ENCODE data around the gene C4orf54.

The C4orf54 gene

DNA sequence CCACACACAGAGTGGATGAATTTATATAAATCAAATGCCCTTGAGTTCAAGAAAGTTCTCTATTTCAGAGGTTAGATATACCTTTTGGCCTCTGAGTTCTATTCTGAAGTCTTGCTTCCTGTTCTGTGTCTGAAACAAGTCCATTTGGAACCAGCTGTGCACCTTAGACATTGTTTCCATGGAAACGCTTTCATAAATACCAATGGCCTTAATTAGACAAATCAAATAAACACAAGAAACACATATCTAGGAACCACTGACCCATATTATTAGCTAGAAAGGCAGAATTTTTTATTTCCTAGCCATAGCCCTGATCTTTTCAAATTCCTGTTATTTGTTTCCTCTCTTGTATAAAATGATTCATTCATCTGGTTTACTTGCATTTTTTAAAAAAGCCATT lies 8.4 kb upstream of the C4orf54 start:
- Mint-ChIP-seq H3K9me3 (peaks cover 7% of the 10 kb centered on the region), H3K27ac (no peak overlapping the region), H3K4me1 (ENCODE audit: low read depth) (no peaks in the 10 kb centered on the region), H3K27me3 (no peaks in the 10 kb centered on the region), H3K36me3 (ENCODE audit: low read depth) (no peaks in the 10 kb centered on the region), H3K4me3 (no peak overlapping the region)
- intact Hi-C loops (cut with micrococcal nuclease) = no loop called here

DNA sequence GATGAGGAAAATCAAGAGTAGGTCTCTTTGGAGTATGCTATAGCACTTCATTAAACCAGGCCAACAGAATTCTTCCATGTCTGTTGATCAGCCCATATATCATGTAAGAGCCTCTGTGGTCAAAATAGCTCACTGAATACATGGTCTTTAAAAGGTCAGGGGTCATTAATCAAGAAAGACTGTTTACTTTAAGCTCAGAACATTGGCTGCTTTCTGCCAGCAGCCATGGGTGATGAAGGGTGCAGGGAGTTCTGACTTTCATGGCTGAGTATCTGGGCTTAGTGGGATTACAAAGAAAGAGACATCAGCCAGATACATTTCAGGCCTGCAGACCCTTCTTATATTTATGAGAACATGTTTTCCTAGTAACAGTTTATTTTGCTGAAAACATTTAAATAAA lies 7.1 kb upstream of the C4orf54 start:
- intact Hi-C loops (cut with micrococcal nuclease) = no loop called here
- peaks cover 7% of the 10 kb centered on the region for H3K9me3 Mint-ChIP-seq

DNA sequence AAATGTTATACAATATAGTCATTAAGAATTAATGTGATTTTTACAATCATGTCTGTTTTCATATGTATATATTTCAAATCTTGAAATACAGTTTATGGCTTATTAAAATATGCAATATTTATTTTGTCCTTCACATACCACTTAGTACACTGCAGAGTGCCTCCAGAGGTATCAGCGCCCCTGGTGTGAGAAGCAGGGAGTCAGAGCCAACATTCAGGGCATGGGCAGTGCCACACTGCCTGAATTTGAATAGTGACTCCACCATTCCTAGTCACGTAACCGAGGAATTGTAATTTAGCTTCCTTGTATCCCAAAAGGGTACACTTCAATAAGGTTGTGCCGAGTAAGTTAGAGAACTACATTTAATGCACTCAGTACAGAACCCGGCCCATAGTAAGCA lies 4.3 kb upstream of the C4orf54 start:
- Mint-ChIP-seq H3K27me3 (no peaks in the 10 kb centered on the region), H3K4me3 (no peak overlapping the region), H3K27ac (no peak overlapping the region), H3K9me3 (no peaks in the 10 kb centered on the region), H3K36me3 (ENCODE audit: low read depth) (no peaks in the 10 kb centered on the region), H3K4me1 (ENCODE audit: low read depth) (no peaks in the 10 kb centered on the region)
- intact Hi-C loops (cut with micrococcal nuclease) = no loop called here

More for the DNA sequence above, 7.1 kb upstream of the C4orf54 start:
- Mint-ChIP-seq H3K27ac (no peak overlapping the region), H3K36me3 (ENCODE audit: low read depth) (no peaks in the 10 kb centered on the region), H3K4me3 (no peak overlapping the region), H3K4me1 (ENCODE audit: low read depth) (no peaks in the 10 kb centered on the region), H3K27me3 (no peaks in the 10 kb centered on the region)

DNA sequence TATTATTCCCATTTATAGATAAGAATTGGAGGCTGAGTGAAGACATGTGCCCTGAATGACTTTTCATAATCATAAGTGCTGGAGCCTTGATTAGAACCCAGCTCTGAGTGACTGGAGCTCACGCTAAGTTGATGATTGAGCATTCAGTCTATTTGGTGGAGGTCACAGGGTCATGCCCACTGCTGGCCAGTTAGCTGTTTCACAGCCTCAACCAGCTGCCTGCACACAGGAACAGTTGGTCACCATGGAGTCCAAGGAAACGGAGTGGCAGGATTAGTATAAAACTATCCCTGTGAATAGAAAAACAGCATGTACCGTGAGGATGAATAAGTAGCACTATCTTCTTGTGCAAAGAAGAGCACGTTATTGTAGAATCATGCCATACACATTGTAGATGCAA lies 1.0 kb upstream of the C4orf54 start:
- no peaks in the 10 kb centered on the region for H3K4me1 Mint-ChIP-seq (ENCODE audit: low read depth)
- peaks cover 13% of the 10 kb centered on the region for H3K9me3 Mint-ChIP-seq
- intact Hi-C loops (cut with micrococcal nuclease) = no loop called here
- no peaks in the 10 kb centered on the region for H3K27me3 Mint-ChIP-seq
- no peaks in the 10 kb centered on the region for H3K36me3 Mint-ChIP-seq (ENCODE audit: low read depth)
- H3K4me3 Mint-ChIP-seq = no peak overlapping the region
- no peak overlapping the region for H3K27ac Mint-ChIP-seq

DNA sequence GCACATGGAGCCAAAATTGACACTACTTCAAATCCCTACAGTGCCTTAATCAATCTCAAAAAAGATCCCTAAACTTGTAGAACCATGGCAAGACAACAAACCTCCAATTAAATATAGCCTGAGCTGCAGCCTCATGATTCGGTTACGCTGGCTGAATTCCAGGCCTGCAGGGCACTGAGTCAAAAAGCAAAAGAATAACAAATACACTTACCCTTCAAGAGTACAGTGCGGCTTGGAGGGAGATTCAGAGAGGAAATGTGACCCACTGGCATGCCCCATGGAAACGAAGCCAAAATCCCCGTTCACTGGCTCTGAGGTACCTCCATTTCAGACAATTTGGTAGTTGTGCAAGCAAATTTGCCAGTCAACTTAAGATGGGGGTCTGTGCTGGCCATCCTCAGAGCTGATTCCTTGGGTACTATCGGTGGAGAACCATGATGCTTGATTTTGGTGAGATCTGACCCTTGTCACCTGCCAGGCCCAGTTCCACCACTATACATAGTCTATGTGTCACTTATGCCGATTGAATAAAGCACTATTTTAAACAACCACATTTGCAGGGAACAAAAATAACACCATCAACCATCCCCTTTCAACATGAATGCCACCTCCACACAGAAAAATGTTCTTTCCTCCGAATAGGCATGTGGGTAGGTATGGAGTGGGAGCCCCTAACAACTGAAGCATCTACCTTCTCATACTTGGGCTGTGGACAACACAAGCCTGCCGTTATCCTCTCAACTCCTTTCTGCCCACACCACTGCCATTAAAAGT lies 2.1 kb downstream of the C4orf54 start:
- peaks cover 39% of the 10 kb centered on the region for H3K9me3 Mint-ChIP-seq
- H3K36me3 Mint-ChIP-seq (ENCODE audit: low read depth) = no peaks in the 10 kb centered on the region
- intact Hi-C loops (cut with micrococcal nuclease) = no loop called here
- H3K4me3 Mint-ChIP-seq = no peak overlapping the region
- no peaks in the 10 kb centered on the region for H3K27me3 Mint-ChIP-seq
- H3K27ac Mint-ChIP-seq = no peak overlapping the region
- H3K4me1 Mint-ChIP-seq (ENCODE audit: low read depth) = no peaks in the 10 kb centered on the region

DNA sequence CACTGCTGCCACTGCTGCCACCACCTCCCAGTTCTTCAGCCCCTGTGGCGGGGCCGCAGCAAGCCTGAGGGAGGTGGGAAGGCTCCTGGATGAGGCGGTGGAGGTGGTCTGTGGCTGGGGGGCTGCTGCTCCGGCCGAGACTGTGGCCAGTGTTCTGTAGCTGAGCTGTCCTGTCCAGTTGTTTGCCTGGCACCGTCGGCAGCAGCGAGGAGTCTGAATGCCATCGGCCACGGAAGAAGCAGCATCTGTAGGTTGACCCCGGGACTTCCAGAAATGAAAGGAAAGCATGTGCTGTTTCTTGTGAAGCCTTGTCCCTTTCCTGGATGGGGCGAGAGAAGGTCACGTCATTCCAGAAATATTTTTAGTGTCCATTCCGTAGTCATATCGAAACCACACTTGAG lies 3.3 kb downstream of the C4orf54 start:
- Mint-ChIP-seq H3K4me1 (ENCODE audit: low read depth) (no peaks in the 10 kb centered on the region), H3K27ac (no peak overlapping the region), H3K4me3 (no peak overlapping the region), H3K27me3 (no peaks in the 10 kb centered on the region), H3K36me3 (ENCODE audit: low read depth) (no peaks in the 10 kb centered on the region), H3K9me3 (peaks cover 39% of the 10 kb centered on the region)
- intact Hi-C loops (cut with micrococcal nuclease) = no loop called here

DNA sequence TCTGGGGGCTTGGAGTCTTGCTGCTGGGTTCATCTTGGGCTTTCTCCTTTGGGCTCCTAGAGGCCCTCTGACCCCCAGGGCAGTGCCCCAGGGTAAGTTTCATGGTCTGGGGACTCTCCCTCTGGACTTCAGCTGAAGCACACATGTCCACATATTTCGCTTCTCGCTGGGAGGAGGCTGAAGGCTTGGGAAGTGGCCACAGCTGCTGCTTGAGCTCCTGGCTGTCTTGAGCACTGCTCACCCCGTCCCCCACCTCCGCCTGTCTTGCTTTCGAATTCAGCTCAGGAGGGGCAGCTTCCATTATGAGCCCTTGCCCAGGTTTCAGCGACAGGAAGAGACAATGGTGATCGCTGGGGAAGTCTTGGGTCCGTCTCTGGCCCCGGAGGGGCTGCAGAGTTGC lies 3.7 kb downstream of the C4orf54 start:
- H3K27me3 Mint-ChIP-seq = no peaks in the 10 kb centered on the region
- no peak overlapping the region for H3K27ac Mint-ChIP-seq
- H3K36me3 Mint-ChIP-seq (ENCODE audit: low read depth) = no peaks in the 10 kb centered on the region
- peaks cover 39% of the 10 kb centered on the region for H3K9me3 Mint-ChIP-seq
- intact Hi-C loops (cut with micrococcal nuclease) = no loop called here
- H3K4me1 Mint-ChIP-seq (ENCODE audit: low read depth) = no peaks in the 10 kb centered on the region
- no peak overlapping the region for H3K4me3 Mint-ChIP-seq

DNA sequence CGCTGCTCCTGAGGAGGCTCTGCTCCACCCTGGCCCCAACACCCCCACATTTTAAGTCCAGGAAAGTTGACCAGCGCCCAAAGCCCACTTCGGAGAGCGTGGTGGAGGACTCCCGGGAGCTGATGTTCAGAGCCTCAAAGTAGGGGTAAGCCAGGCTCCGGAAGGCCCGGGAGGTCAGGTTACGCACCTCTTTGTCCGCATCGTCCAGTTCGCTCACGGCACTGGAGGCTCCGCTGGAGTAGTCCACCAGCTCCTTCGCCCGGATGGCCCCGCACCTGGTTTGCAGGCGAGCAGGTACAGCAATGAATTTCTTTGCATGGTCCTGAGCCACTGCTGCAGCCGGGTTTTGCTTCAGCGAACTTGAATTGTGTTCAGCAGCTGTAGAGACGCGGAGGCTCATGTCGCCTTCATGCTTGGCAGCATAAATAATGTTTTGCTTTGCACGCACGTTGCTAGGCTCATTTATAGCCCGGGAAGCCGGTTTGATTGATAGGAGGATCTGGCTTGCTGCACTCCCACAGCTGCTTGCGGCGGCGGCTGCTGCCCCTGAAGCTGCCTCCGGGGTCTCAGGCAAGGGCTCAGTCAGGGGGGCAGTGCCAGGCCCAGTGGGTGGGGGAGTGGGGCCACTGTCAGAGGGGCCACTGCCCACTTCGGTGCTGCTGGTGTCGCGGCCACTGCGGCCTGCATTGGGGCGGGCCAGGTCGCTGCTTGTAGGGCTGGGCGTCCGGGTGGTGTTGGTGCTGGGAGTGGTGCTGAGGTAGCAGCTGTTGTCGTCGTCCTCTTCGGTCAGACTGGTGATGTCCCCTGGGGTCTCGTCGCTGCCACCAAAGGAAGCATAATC lies 4.8 kb downstream of the C4orf54 start:
- no peaks in the 10 kb centered on the region for H3K27me3 Mint-ChIP-seq
- no peak overlapping the region for H3K27ac Mint-ChIP-seq
- no peaks in the 10 kb centered on the region for H3K36me3 Mint-ChIP-seq (ENCODE audit: low read depth)

DNA sequence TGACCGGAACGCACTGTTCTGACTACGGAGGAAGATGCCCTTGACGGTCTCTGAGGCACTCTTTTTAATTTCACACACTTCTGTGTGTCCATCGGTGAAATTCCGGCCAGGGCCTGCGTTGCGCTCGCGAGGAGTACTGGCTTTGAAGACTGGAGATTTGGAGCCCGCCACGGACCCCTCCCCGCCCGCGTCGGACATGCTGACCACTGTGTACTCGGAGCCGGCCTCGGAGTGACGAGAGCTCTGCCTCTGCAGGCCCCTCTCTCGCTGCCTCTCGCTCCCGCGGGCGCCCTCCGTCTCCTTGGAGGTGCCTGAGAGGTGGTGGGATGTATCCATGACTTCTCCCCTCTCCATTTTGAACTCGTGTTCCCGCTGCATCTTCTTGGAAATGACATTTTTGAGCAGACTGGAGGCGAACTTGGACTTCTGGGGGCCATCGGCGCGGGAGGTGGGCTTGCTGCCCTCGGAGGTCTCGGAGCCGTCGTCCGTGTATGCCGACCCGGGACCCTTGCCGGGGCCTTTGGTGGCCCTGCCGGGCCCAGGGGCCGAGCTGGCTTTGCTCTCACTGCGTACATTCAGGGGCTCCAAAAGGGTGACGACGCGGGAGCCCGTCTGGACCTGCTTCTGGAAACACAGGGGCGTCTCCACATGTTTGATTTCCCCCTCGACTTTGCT lies 5.7 kb downstream of the C4orf54 start:
- Mint-ChIP-seq H3K4me1 (ENCODE audit: low read depth) (no peaks in the 10 kb centered on the region), H3K36me3 (ENCODE audit: low read depth) (no peaks in the 10 kb centered on the region), H3K4me3 (no peak overlapping the region), H3K9me3 (peaks cover 39% of the 10 kb centered on the region), H3K27me3 (no peaks in the 10 kb centered on the region), H3K27ac (no peak overlapping the region)
- intact Hi-C loops (cut with micrococcal nuclease) = no loop called here

More for the DNA sequence above, 4.8 kb downstream of the C4orf54 start:
- intact Hi-C loops (cut with micrococcal nuclease) = no loop called here
- Mint-ChIP-seq H3K9me3 (peaks cover 39% of the 10 kb centered on the region), H3K4me1 (ENCODE audit: low read depth) (no peaks in the 10 kb centered on the region), H3K4me3 (no peak overlapping the region)

DNA sequence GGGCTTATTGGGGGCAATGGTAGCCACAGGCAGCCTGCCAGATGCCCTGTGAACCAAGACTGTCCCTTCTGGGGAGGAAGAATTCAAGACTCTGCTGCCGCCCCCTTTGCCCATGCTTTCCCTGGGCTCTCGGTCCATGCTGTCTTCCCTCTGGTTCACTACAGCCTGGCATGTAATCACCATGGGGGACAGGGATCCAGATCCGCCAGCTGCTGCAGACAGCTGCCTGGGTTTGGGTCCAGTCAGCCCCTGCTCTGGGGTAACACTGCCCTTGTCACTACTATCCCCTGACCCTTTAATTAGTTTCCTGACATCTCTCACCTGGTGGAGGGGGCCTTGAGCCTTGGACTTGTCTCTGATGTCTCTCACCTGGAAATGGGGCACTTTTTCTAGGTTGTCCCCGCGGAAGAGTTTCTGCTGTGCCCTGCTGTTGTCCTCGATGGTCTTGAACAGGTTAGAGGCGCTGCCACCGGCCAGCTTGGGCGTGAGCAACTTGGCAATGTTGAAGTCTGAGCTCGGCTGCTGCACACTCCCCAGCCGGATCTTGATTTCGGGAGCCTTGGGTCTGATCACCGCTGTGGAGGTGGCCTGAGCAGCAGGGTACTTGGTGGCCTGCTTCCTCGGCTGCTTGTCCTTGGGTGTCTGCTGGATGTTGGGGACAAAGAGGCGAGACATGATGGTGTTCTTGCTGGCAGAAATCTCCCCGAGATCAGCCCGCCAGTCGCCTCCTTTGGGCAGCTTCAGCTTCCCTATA lies 6.4 kb downstream of the C4orf54 start:
- H3K9me3 Mint-ChIP-seq = peaks cover 39% of the 10 kb centered on the region
- no peak overlapping the region for H3K27ac Mint-ChIP-seq
- H3K27me3 Mint-ChIP-seq = no peaks in the 10 kb centered on the region
- H3K36me3 Mint-ChIP-seq (ENCODE audit: low read depth) = no peaks in the 10 kb centered on the region
- no peak overlapping the region for H3K4me3 Mint-ChIP-seq
- intact Hi-C loops (cut with micrococcal nuclease) = no loop called here
- H3K4me1 Mint-ChIP-seq (ENCODE audit: low read depth) = no peaks in the 10 kb centered on the region

DNA sequence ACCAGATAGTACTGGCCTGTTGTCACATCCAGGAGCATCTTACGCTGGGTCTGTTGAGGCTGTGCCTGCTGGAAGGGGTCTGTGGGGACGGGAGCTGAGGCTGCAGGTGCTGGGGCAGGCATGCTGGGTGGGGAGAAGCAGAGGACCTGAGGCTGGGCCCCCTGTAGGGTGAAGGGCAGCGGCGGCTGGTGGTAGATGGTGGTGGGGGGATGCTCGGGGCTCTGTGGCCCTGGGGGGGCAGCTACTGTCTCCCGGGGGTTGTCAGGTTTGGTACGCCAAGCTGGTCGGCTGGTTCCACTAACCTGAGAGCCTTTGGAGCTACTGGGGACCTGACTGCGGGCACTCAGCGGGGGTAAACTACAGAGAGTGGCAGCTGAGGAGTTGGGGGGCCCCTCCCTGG lies 7.8 kb downstream of the C4orf54 start:
- peaks cover 37% of the 10 kb centered on the region for H3K9me3 Mint-ChIP-seq
- H3K4me3 Mint-ChIP-seq = no peak overlapping the region
- H3K36me3 Mint-ChIP-seq (ENCODE audit: low read depth) = no peaks in the 10 kb centered on the region
- H3K27me3 Mint-ChIP-seq = no peaks in the 10 kb centered on the region
- intact Hi-C loops (cut with micrococcal nuclease) = no loop called here
- H3K4me1 Mint-ChIP-seq (ENCODE audit: low read depth) = no peaks in the 10 kb centered on the region
- no peak overlapping the region for H3K27ac Mint-ChIP-seq

DNA sequence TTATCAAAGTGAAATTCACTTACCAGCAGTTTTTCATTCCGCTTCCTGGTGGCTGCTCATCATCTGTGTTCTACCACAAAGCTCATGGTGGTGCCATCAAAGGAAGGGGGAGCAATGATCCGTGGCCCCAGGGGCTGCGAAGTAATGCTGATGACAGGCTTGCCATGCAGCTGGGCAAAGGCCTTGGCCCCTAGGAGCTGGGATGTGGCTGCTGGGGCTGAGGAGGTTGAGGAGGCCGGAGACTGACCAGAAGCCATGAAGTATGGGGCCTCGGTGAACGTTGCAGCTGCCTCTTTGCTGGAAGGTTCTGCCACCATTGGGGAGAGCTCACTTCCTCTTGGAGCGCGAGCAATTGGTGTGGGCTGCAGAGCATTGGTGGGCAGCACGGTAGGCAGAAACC lies 8.4 kb downstream of the C4orf54 start:
- H3K27me3 Mint-ChIP-seq = no peaks in the 10 kb centered on the region
- intact Hi-C loops (cut with micrococcal nuclease) = no loop called here
- peaks cover 32% of the 10 kb centered on the region for H3K9me3 Mint-ChIP-seq
- no peaks in the 10 kb centered on the region for H3K36me3 Mint-ChIP-seq (ENCODE audit: low read depth)
- H3K4me3 Mint-ChIP-seq = no peak overlapping the region
- H3K4me1 Mint-ChIP-seq (ENCODE audit: low read depth) = no peaks in the 10 kb centered on the region
- no peak overlapping the region for H3K27ac Mint-ChIP-seq

DNA sequence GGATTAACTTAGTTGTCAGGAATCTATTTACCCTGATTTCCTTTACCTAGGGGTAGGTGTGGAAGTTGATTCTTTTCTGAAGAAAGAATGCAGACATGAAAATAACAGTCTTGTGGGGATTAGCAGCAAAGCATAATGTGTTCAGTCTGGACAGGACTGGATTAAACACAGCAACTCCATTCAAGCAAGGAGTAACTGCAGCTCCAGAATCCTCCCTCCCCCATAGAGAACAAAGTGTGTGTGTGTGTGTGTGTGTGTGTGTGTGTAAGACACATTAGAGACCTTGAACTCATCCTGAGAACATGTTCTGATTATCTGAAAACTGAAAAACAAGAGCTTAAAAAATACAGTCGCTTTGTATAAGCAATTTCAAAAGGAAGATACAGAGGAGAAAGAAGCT lies 9.3 kb downstream of the C4orf54 start:
- Mint-ChIP-seq H3K4me3 (no peak overlapping the region), H3K36me3 (ENCODE audit: low read depth) (no peaks in the 10 kb centered on the region), H3K4me1 (ENCODE audit: low read depth) (no peaks in the 10 kb centered on the region), H3K27ac (no peak overlapping the region), H3K27me3 (no peaks in the 10 kb centered on the region), H3K9me3 (peaks cover 23% of the 10 kb centered on the region)
- intact Hi-C loops (cut with micrococcal nuclease) = no loop called here

DNA sequence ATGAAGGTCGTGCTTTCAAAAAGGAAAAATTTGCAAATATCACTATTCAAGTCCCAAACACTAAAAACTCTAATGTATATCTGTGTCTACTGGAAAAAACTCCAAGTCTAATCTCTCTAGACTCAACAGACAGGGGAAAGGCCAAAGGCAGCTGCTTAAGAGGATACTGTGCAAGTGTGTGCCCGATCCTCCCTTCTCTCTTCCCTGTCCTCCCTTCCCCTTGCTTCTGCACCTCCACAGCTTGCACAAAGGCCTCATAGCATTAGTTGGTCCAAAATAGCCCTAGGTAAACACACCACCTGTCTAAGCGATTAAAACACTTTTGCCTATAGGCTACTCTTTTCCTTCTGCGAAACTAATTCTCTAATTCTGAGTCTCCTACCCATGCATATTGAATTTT lies 10.6 kb downstream of the C4orf54 start:
- H3K4me1 Mint-ChIP-seq (ENCODE audit: low read depth) = no peaks in the 10 kb centered on the region
- intact Hi-C loops (cut with micrococcal nuclease) = no loop called here
- peaks cover 10% of the 10 kb centered on the region for H3K9me3 Mint-ChIP-seq

More for the DNA sequence above, 10.6 kb downstream of the C4orf54 start:
- Mint-ChIP-seq H3K27ac (no peak overlapping the region), H3K36me3 (ENCODE audit: low read depth) (no peaks in the 10 kb centered on the region), H3K27me3 (no peaks in the 10 kb centered on the region), H3K4me3 (no peak overlapping the region)

All from dendritic cell treated with granulocyte-macrophage colony-stimulating factor and Interleukin-4, amounts not matched to agents 40 ng/mL and 50 ng/mL, for 4 days (primary cell).